Neuronal stem cell (in vitro differentiated cells): ENCODE measurements around the gene PDLIM7.

ENCODE experiments used
- DNase-seq: peaks from one replicate; pipeline ENCODE4 v3.0.0-alpha.2; 2013; ENCODE audit warnings: low spot score
- H2AFZ ChIP-seq: one replicate; pipeline ENCODE4 v1.6.1; 2013; ENCODE audit warnings: mild to moderate bottlenecking, low read length, inconsistent platforms
- H2AK5ac ChIP-seq: 2 replicates; pipeline ENCODE4 v1.6.1; 2013; ENCODE audit warnings: low read depth, mild to moderate bottlenecking, inconsistent platforms, low read length, moderate library complexity, mixed read lengths
- H2BK120ac ChIP-seq: 2 replicates; pipeline ENCODE4 v1.6.1; 2013; ENCODE audit warnings: low read depth, mild to moderate bottlenecking, inconsistent platforms, low read length, moderate library complexity, mixed read lengths
- H2BK12ac ChIP-seq: one replicate; pipeline ENCODE4 v1.6.1; 2013; ENCODE audit warnings: low read length, inconsistent platforms
- H2BK15ac ChIP-seq: 2 replicates; pipeline ENCODE4 v1.6.1; 2013; ENCODE audit warnings: mild to moderate bottlenecking, low read length, inconsistent platforms, mixed read lengths
- H2BK5ac ChIP-seq: one replicate; pipeline ENCODE4 v1.6.1; 2013; ENCODE audit warnings: inconsistent platforms, mild to moderate bottlenecking, low read length, moderate library complexity
- H3K14ac ChIP-seq: one replicate; pipeline ENCODE4 v1.6.1; 2013; ENCODE audit warnings: low read length, inconsistent platforms
- H3K18ac ChIP-seq: 2 replicates; pipeline ENCODE4 v1.6.1; 2013; ENCODE audit warnings: low read length, inconsistent platforms
- H3K23ac ChIP-seq: 2 replicates; pipeline ENCODE4 v1.6.1; 2013; ENCODE audit warnings: low read depth, mild to moderate bottlenecking, mixed read lengths, low read length, inconsistent platforms; ENCODE audit not compliant: poor library complexity
- H3K27ac ChIP-seq: replicated peaks from 3 replicates; pipeline ENCODE4 v1.5.1; 2013; ENCODE audit warnings: low read length, inconsistent platforms
- H3K27me3 ChIP-seq, 3 experiments: 2 replicates each; pipeline ENCODE4 v1.6.1; 2013; ENCODE audit warnings: low read length in 3 of 3, mild to moderate bottlenecking in 2 of 3, inconsistent platforms in 1 of 3, low read depth in 1 of 3, mixed read lengths in 1 of 3, moderate library complexity in 1 of 3; ENCODE audit not compliant: control insufficient read depth in 3 of 3, insufficient read depth in 3 of 3
- H3K36me3 ChIP-seq, 2 donors: replicated peaks in 1 of 2; 2 replicates each; pipeline ENCODE4 v1.6.1; 2013; ENCODE audit warnings: low read length in 2 of 2; ENCODE audit not compliant: control insufficient read depth in 2 of 2, insufficient read depth in 2 of 2
- H3K4ac ChIP-seq: 2 replicates; pipeline ENCODE4 v1.6.1; 2013; ENCODE audit warnings: inconsistent platforms, mild to moderate bottlenecking, low read length, moderate library complexity
- H3K4me1 ChIP-seq, 2 donors: 1 replicate in 1 of 2; 2 replicates in 1 of 2; pipeline ENCODE4 v1.6.1; 2013; ENCODE audit warnings: low read length in 2 of 2, low read depth in 1 of 2; ENCODE audit not compliant: control insufficient read depth in 2 of 2, insufficient read depth in 1 of 2
- H3K4me2 ChIP-seq: one replicate; pipeline ENCODE4 v1.6.1; 2013; ENCODE audit warnings: mild to moderate bottlenecking, low read length, inconsistent platforms; ENCODE audit not compliant: insufficient read depth, poor library complexity, severe bottlenecking
- H3K4me3 ChIP-seq, 2 donors: 2 replicates each; pipeline ENCODE4 v1.5.1; 2013; ENCODE audit warnings: low read length in 2 of 2, mild to moderate bottlenecking in 2 of 2, inconsistent platforms in 1 of 2, moderate library complexity in 1 of 2
- H3K79me1 ChIP-seq: one replicate; pipeline ENCODE4 v1.6.1; 2013; ENCODE audit warnings: low read depth, mild to moderate bottlenecking, inconsistent platforms, low read length, moderate library complexity
- H3K9ac ChIP-seq: one replicate; pipeline ENCODE4 v1.6.1; 2013; ENCODE audit warnings: mild to moderate bottlenecking, low read depth, low read length, inconsistent platforms; ENCODE audit not compliant: poor library complexity
- H3K9me3 ChIP-seq, 2 donors: replicated peaks in 1 of 2; 2 replicates each; pipeline versions ENCODE3 to v1.6.1; 2013; ENCODE audit warnings: low read length in 2 of 2, mild to moderate bottlenecking in 2 of 2, inconsistent platforms in 1 of 2, low read depth in 1 of 2, mixed read lengths in 1 of 2, moderate library complexity in 1 of 2; ENCODE audit not compliant: control insufficient read depth in 2 of 2, insufficient read depth in 1 of 2
- H4K8ac ChIP-seq: one replicate; pipeline ENCODE4 v1.6.1; 2013; ENCODE audit warnings: low read depth, mild to moderate bottlenecking, inconsistent platforms, low read length, moderate library complexity
- H4K91ac ChIP-seq: one replicate; pipeline ENCODE4 v1.6.1; 2013; ENCODE audit warnings: low read length, low read depth, mild to moderate bottlenecking, inconsistent platforms; ENCODE audit not compliant: poor library complexity
- WGBS, 2 donors: extraction: QIAGEN DNeasy Blood & Tissue Kit; methylation state at CpG; one replicate each; pipeline ENCODE4 v1.1.7; 2013; ENCODE audit warnings: missing lambda C conversion rate in 2 of 2, mixed read lengths in 1 of 2; ENCODE audit not compliant: insufficient read length in 2 of 2, insufficient replicate concordance in 1 of 2; ENCODE audit errors: extremely low coverage in 2 of 2; 5-methylcytosine and 5-hydroxymethylcytosine counted together

PDLIM7 gene

GRCh38 chr5:177440990-177441780 lies 56.2 kb downstream of the PDLIM7 start:
- Histone ChIP-seq H4K91ac (no peak overlapping the region), H2AFZ (no peak overlapping the region), H2BK120ac (peak overlapping the region; percentile 27), H3K4me1 (peaks cover 6 to 12% of the 10 kb centered on the region in 2 donors), H3K36me3 (peaks cover 18 to 63% of the 10 kb centered on the region in 2 donors), H3K27me3 (no peaks in the 10 kb centered on the region), H3K4ac (no peak overlapping the region), H4K8ac (no peak overlapping the region), H3K9ac (peak overlapping the region; percentile 3), H3K79me1 (peaks cover 2% of the 10 kb centered on the region), H2BK5ac (peak overlapping the region; percentile 72), H2AK5ac (peak overlapping the region; percentile 30), H2BK12ac (no peak overlapping the region), H3K23ac (no peak overlapping the region), H3K9me3 (no peaks in the 10 kb centered on the region), H3K4me2 (no peak overlapping the region), H3K4me3 (no peak overlapping the region), H3K18ac (peak overlapping the region; percentile 18), H3K27ac (no peak overlapping the region), H3K14ac (no peak overlapping the region), H2BK15ac (no peak overlapping the region)
- no peak for DNase-seq
- no CpG with 5 or more reads among the region's 26 CpGs for WGBS, 2 donors

GRCh38 chr5:177440211-177440989 lies 57.0 kb downstream of the PDLIM7 start:
- Histone ChIP-seq H3K79me1 (peaks cover 4% of the 10 kb centered on the region), H3K9me3 (no peaks in the 10 kb centered on the region), H4K91ac (no peak overlapping the region), H2AK5ac (no peak overlapping the region), H3K4me1 (peaks cover 1 to 7% of the 10 kb centered on the region in 2 donors), H3K27me3 (no peaks in the 10 kb centered on the region), H3K4me2 (no peak overlapping the region), H2BK5ac (no peak overlapping the region), H2BK15ac (no peak overlapping the region), H3K36me3 (peaks cover 19 to 70% of the 10 kb centered on the region in 2 donors), H3K4me3 (no peak overlapping the region), H2BK12ac (no peak overlapping the region), H3K14ac (peak overlapping the region; percentile 38), H3K18ac (no peak overlapping the region), H3K9ac (no peak overlapping the region), H2AFZ (no peak overlapping the region), H3K4ac (no peak overlapping the region), H4K8ac (peak overlapping the region; percentile 10), H3K27ac (no peak overlapping the region), H2BK120ac (peak overlapping the region; percentile 27), H3K23ac (no peak overlapping the region)
- no CpG with 5 or more reads among the region's 24 CpGs for WGBS, 2 donors
- DNase-seq = no peak

GRCh38 chr5:177439518-177440053 lies 57.8 kb downstream of the PDLIM7 start:
- no peak for DNase-seq
- H3K18ac ChIP-seq = no peak overlapping the region
- no CpG with 5 or more reads among the region's 4 CpGs for WGBS, 2 donors
- H3K23ac ChIP-seq = no peak overlapping the region
- H4K91ac ChIP-seq = no peak overlapping the region
- no peak overlapping the region for H2BK15ac ChIP-seq
- no peak overlapping the region for H3K9ac ChIP-seq
- no peak overlapping the region for H2BK5ac ChIP-seq
- H3K4me2 ChIP-seq = no peak overlapping the region
- no peaks in the 10 kb centered on the region for H3K27me3 ChIP-seq
- peaks cover 4% of the 10 kb centered on the region for H3K79me1 ChIP-seq
- no peak overlapping the region for H3K4ac ChIP-seq
- H2BK120ac ChIP-seq = no peak overlapping the region
- H3K27ac ChIP-seq = no peak overlapping the region
- peaks cover 0 to 6% of the 10 kb centered on the region in 2 donors for H3K4me1 ChIP-seq
- no peak overlapping the region for H2BK12ac ChIP-seq
- no peaks in the 10 kb centered on the region for H3K9me3 ChIP-seq
- peaks cover 24 to 78% of the 10 kb centered on the region in 2 donors for H3K36me3 ChIP-seq
- no peak overlapping the region for H3K4me3 ChIP-seq
- no peak overlapping the region for H2AK5ac ChIP-seq
- H3K14ac ChIP-seq = no peak overlapping the region
- H4K8ac ChIP-seq = no peak overlapping the region
- H2AFZ ChIP-seq = no peak overlapping the region

- Histone ChIP-seq H2AK5ac (no peak overlapping the region), H3K9me3 (no peaks in the 10 kb centered on the region), H3K27me3 (no peaks in the 10 kb centered on the region), H3K36me3 (peaks cover 34 to 85% of the 10 kb centered on the region in 2 donors), H2AFZ (no peak overlapping the region), H3K4ac (no peak overlapping the region), H3K4me1 (peaks cover 0 to 2% of the 10 kb centered on the region in 2 donors), H2BK15ac (no peak overlapping the region), H3K79me1 (peaks cover 4% of the 10 kb centered on the region), H4K91ac (no peak overlapping the region), H3K4me2 (no peak overlapping the region), H3K27ac (no peak overlapping the region), H3K18ac (no peak overlapping the region), H4K8ac (no peak overlapping the region), H3K9ac (peak overlapping the region; percentile 21), H2BK5ac (no peak overlapping the region), H2BK12ac (peak overlapping the region; percentile 22), H3K14ac (peak overlapping the region; percentile 21), H3K23ac (peak overlapping the region; percentile 55), H3K4me3 (no peak overlapping the region), H2BK120ac (no peak overlapping the region)
- no peak for DNase-seq
- WGBS, 2 donors = no CpG with 5 or more reads among the region's 10 CpGs
These were observed 58.9 kb downstream of the PDLIM7 start for GRCh38 chr5:177438468-177438867.
